HG02970 (cell line): Measurements from ENCODE around the gene GPR18.
A peak's percentile ranks its signal among the peaks of the same experiment; 100 is the strongest.
"Not testable (repeated sequence)": the region's sequence is repeated elsewhere in the genome, so short reads cannot be mapped to it uniquely, and the experiment has no call there.

ENCODE experiments used
- ATAC-seq: cut with Tn5 transposase; IDR thresholded peaks from one replicate; pipeline ENCODE4 v1.9.1; 2021; ENCODE audit warnings: mild to moderate bottlenecking, moderate library complexity, moderate number of reproducible peaks; ENCODE audit not compliant: unreplicated experiment, low FRiP score

Gene GPR18

GRCh38 chr13:99237981-99238662 is 20.1 kb downstream of the GPR18 start:
- ATAC-seq, result no peak

GRCh38 chr13:99231721-99232120 is 26.5 kb downstream of the GPR18 start:
- no peak for ATAC-seq

- no peak for ATAC-seq
Observed at GRCh38 chr13:99230991-99231390, 27.2 kb downstream of the GPR18 start.

GRCh38 chr13:99230588-99230987 is 27.6 kb downstream of the GPR18 start:
- ATAC-seq, result not testable (repeated sequence)

- ATAC-seq, result peak; percentile 87
Observed at GRCh38 chr13:99228737-99229691, 29.2 kb downstream of the GPR18 start.

GRCh38 chr13:99227909-99228688 is 30.1 kb downstream of the GPR18 start:
- ATAC-seq, result no peak

- no peak for ATAC-seq
Observed at GRCh38 chr13:99227331-99227900, 30.8 kb downstream of the GPR18 start.

- ATAC-seq, result no peak
Observed at GRCh38 chr13:99226513-99226912, 31.7 kb downstream of the GPR18 start.

GRCh38 chr13:99225078-99225477 is 33.1 kb downstream of the GPR18 start:
- ATAC-seq, result no peak

GRCh38 chr13:99224021-99224420 is 34.2 kb downstream of the GPR18 start:
- ATAC-seq, result no peak

GRCh38 chr13:99223587-99223986 is 34.6 kb downstream of the GPR18 start:
- no peak for ATAC-seq

GRCh38 chr13:99221567-99222239 is 36.5 kb downstream of the GPR18 start:
- no peak for ATAC-seq

GRCh38 chr13:99220199-99220935 is 37.8 kb downstream of the GPR18 start:
- ATAC-seq, result no peak

GRCh38 chr13:99218969-99219368 is 39.2 kb downstream of the GPR18 start:
- ATAC-seq, result no peak

- ATAC-seq, result no peak
Observed at GRCh38 chr13:99218545-99218944, 39.6 kb downstream of the GPR18 start.

GRCh38 chr13:99218126-99218525 is 40.1 kb downstream of the GPR18 start:
- no peak for ATAC-seq

- no peak for ATAC-seq
Observed at GRCh38 chr13:99217461-99218110, 40.6 kb downstream of the GPR18 start.

- ATAC-seq, result no peak
Observed at GRCh38 chr13:99215184-99215830, 42.9 kb downstream of the GPR18 start.
